MCF 10A (cell line): ENCODE measurements around the gene TUBA1C. TPM values are rescaled to one million over a fixed set of nuclear protein-coding genes. Genes with fewer than 3 reads are reported as not detected.

ENCODE experiments used
- BruUV-seq: library from RNA; stranded (reverse); fragments of 400-500 nt; replicated peaks from 2 replicates; lab custom pipeline; 2021; lab: Mats Ljungman, UMichigan
- CTCF ChIA-PET: fragments of 300-600 bp; sonication (Branson Sonifier 250); formaldehyde crosslinking; extraction: SDS; loops from one replicate; lab custom pipeline; 2021; ENCODE audit warnings: antibody characterized with exemption, inconsistent platforms; lab: Yijun Ruan, JAX
- POLR2A ChIA-PET: fragments of 300-600, 350-650 bp; sonication (Branson Sonifier 250); formaldehyde crosslinking; extraction: SDS; loops from one replicate; lab custom pipeline; 2020; ENCODE audit warnings: antibody characterized with exemption, inconsistent platforms; lab: Yijun Ruan, JAX
- DNase-seq: peaks from one replicate; pipeline ENCODE4 v3.0.0-alpha.2; 2018; ENCODE audit not compliant: unreplicated experiment
- H3K27ac Mint-ChIP-seq: one replicate; pipeline ENCODE4 v1.8.0; 2022; ENCODE audit warnings: mild to moderate bottlenecking, low read depth, mixed read lengths; ENCODE audit not compliant: unreplicated experiment
- H3K27me3 Mint-ChIP-seq: one replicate; pipeline ENCODE4 v1.8.0; 2022; ENCODE audit warnings: mixed read lengths; ENCODE audit not compliant: insufficient read depth, unreplicated experiment
- H3K36me3 Mint-ChIP-seq: one replicate; pipeline ENCODE4 v1.8.0; 2022; ENCODE audit warnings: mild to moderate bottlenecking, moderate library complexity, mixed read lengths; ENCODE audit not compliant: insufficient read depth, unreplicated experiment
- H3K4me1 Mint-ChIP-seq: one replicate; pipeline ENCODE4 v1.8.0; 2022; ENCODE audit warnings: mixed read lengths; ENCODE audit not compliant: insufficient read depth, unreplicated experiment
- H3K4me3 Mint-ChIP-seq: one replicate; pipeline ENCODE4 v1.8.0; 2022; ENCODE audit warnings: mild to moderate bottlenecking, moderate library complexity, mixed read lengths; ENCODE audit not compliant: unreplicated experiment
- H3K9me3 Mint-ChIP-seq: one replicate; pipeline ENCODE4 v1.8.0; 2022; ENCODE audit warnings: mixed read lengths; ENCODE audit not compliant: unreplicated experiment
- intact Hi-C: fragments of 100-400 bp; cut with micrococcal nuclease; formaldehyde crosslinking; loops from 2 replicates; pipeline ENCODE4 v1.14.1; 2022
- total RNA-seq: library from RNA; stranded (reverse); gene quantifications from 2 replicates; pipeline ENCODE4 v1.2.3, GENCODE V29; 2022
- TF ChIP-seq, protein P1 (sequence below): fragments of 200-600 bp; IDR thresholded peaks from one replicate; pipeline ENCODE4 v1.8.0; 2022; ENCODE audit warnings: antibody characterized with exemption, mild to moderate bottlenecking; ENCODE audit not compliant: unreplicated experiment

The TUBA1C gene
- total RNA-seq, 1 experiment from 2014 or later, result 303 TPM

DNA sequence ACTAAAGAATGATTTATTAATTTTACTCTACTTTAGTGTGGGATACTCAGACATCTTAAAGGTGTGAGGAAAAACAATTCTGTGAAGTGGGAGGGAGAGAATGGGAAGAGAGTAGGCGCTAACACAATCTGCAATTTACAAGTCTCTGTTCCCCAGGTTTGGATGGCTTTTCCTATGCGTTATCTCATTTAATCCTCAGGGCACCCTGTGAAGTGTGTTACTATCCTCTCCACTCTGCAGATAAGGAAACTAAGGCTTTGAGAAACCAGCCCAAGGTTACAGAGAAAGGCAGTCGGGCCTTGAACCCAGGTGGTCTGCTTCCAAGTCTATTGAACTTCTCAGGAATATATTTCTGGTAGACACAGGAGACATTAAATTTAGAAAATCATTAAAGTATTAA is 36.2 kb upstream of the TUBA1C start:
- POLR2A ChIA-PET, result no interaction called here
- H3K4me1 Mint-ChIP-seq, result peaks cover 5% of the 10 kb centered on the region
- no peaks in the 10 kb centered on the region for H3K9me3 Mint-ChIP-seq
- no peak for DNase-seq
- H3K4me3 Mint-ChIP-seq, result no peak overlapping the region
- CTCF ChIA-PET, result no interaction called here
- BruUV-seq, result no TSS peak
- intact Hi-C loops, result no loop called here
- TF ChIP-seq, protein P1, sequence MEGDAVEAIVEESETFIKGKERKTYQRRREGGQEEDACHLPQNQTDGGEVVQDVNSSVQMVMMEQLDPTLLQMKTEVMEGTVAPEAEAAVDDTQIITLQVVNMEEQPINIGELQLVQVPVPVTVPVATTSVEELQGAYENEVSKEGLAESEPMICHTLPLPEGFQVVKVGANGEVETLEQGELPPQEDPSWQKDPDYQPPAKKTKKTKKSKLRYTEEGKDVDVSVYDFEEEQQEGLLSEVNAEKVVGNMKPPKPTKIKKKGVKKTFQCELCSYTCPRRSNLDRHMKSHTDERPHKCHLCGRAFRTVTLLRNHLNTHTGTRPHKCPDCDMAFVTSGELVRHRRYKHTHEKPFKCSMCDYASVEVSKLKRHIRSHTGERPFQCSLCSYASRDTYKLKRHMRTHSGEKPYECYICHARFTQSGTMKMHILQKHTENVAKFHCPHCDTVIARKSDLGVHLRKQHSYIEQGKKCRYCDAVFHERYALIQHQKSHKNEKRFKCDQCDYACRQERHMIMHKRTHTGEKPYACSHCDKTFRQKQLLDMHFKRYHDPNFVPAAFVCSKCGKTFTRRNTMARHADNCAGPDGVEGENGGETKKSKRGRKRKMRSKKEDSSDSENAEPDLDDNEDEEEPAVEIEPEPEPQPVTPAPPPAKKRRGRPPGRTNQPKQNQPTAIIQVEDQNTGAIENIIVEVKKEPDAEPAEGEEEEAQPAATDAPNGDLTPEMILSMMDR, result no peak
- H3K27ac Mint-ChIP-seq, result no peak overlapping the region
- no peaks in the 10 kb centered on the region for H3K27me3 Mint-ChIP-seq
- H3K36me3 Mint-ChIP-seq, result no peaks in the 10 kb centered on the region

DNA sequence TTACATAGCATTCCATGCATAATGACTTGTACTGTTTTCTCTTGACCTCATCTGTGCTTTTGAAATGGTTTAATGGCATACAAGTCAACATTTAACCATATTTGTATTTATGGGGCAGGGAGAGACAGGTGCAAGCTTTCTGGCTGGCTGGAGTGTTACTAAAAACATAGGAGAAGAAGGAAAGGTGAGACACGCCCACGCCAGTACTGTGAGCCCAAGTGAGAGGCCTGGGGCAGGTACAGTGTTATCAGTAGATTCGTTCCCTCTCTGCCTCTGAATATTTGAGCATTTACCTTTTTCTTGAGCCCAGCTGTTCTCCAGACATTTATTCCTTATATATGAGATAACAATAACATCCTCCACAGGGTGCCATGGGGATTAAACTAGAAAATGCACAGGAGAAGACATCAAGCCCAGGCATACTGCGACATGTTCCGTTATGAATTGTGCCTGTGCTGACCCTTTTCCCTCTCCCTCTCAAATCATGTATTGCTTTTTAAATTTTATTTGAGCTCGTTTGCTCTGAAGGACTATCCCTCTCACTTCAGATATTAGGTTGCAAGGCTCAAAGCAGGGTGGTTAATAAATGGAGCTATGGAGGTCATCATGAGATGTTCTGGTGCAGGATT is 34.6 kb upstream of the TUBA1C start:
- intact Hi-C loops, result no loop called here
- POLR2A ChIA-PET, result interaction anchor here (0.8 to 1.0 kb wide), 2 partner anchors 34 to 100 kb away, joined by 3 to 4 read pairs; partner anchors contain the start of gene TUBA1B
- H3K4me1 Mint-ChIP-seq, result peaks cover 5% of the 10 kb centered on the region

GRCh38 chr12:49230805-49231194 is 34.1 kb upstream of the TUBA1C start:
- ChIA-PET CTCF (interaction anchor here (0.6 to 2.6 kb wide), 6 partner anchors 16 to 340 kb away, joined by 3 to 13 read pairs (median 3); partner anchors contain the start of gene TUBA1B), POLR2A (interaction anchor here (0.8 to 1.0 kb wide), 2 partner anchors 33 to 100 kb away, joined by 3 to 4 read pairs; partner anchors contain the start of gene TUBA1B)
- DNase-seq, result no peak

More for the DNA sequence above, 34.6 kb upstream of the TUBA1C start:
- CTCF ChIA-PET, result interaction anchor here (0.6 to 2.6 kb wide), 6 partner anchors 17 to 339 kb away, joined by 3 to 13 read pairs (median 3); partner anchors contain the start of gene TUBA1B
- Mint-ChIP-seq H3K27ac (no peak overlapping the region), H3K9me3 (no peaks in the 10 kb centered on the region), H3K4me3 (no peak overlapping the region), H3K36me3 (no peaks in the 10 kb centered on the region), H3K27me3 (no peaks in the 10 kb centered on the region)
- no peak for DNase-seq
- TF ChIP-seq, protein P1, result no peak
- BruUV-seq, result no TSS peak

More at GRCh38 chr12:49230805-49231194, 34.1 kb upstream of the TUBA1C start:
- no peaks in the 10 kb centered on the region for H3K36me3 Mint-ChIP-seq
- TF ChIP-seq, protein P1, result no peak
- no peak overlapping the region for H3K27ac Mint-ChIP-seq
- no peak overlapping the region for H3K4me3 Mint-ChIP-seq
- peaks cover 5% of the 10 kb centered on the region for H3K4me1 Mint-ChIP-seq
- no peaks in the 10 kb centered on the region for H3K9me3 Mint-ChIP-seq
- BruUV-seq, result no TSS peak
- intact Hi-C loops, result no loop called here
- H3K27me3 Mint-ChIP-seq, result no peaks in the 10 kb centered on the region
